Upper lobe of right lung (tissue), 1 donor: Measurements from ENCODE around the gene CD244. TPM values are rescaled to one million over a fixed set of nuclear protein-coding genes. Genes with fewer than 3 reads are reported as not detected.

Source experiments
- ATAC-seq: fragments of 200-7000 bp; cut with Tn5 transposase; one replicate; pipeline ENCODE4 v1.9.1; 2020; ENCODE audit warnings: mild to moderate bottlenecking, moderate library complexity
- DNase-seq: peaks from one replicate; pipeline ENCODE4 v3.0.0-alpha.2; 2020
- H3K27ac ChIP-seq: fragments of 200-600 bp; one replicate; pipeline ENCODE4 v1.8.0; 2022
- H3K27me3 ChIP-seq: fragments of 200-600 bp; one replicate; pipeline ENCODE4 v1.8.0; 2022; ENCODE audit warnings: mild to moderate bottlenecking
- H3K36me3 ChIP-seq: fragments of 200-600 bp; one replicate; pipeline ENCODE4 v1.8.0; 2022
- H3K4me1 ChIP-seq: fragments of 200-600 bp; one replicate; pipeline ENCODE4 v1.8.0; 2022
- H3K4me3 ChIP-seq: fragments of 200-600 bp; one replicate; pipeline ENCODE4 v1.8.0; 2022; ENCODE audit warnings: mild to moderate bottlenecking
- H3K9me3 ChIP-seq: fragments of 200-600 bp; one replicate; pipeline ENCODE4 v1.8.0; 2022
- CTCF ChIP-seq: fragments of 200-600 bp; IDR thresholded peaks from one replicate; pipeline ENCODE4 v1.8.0; 2022; ENCODE audit warnings: antibody characterized with exemption
- intact Hi-C: fragments of 100-400 bp; cut with DNase I; formaldehyde crosslinking; loops from one replicate; pipeline ENCODE4 v1.11.0; 2022
- total RNA-seq: library from RNA; stranded (reverse); fragmentation: NEBNext Ultra II Directional; extraction: Animal tissue kit (Norgen Biotek cat#: 25700); gene quantifications from one replicate; pipeline ENCODE4 v1.2.1, GENCODE V29; 2021
- donor health status: DM: no; HTN: yes; CAD: no; lungs with severe emphysema.

The CD244 gene
- total RNA-seq, 1 donor from 2014 or later = 3.0 TPM

- no peak for TF ChIP-seq CTCF
- no peaks in the 10 kb centered on the region for H3K9me3 ChIP-seq
- H3K4me1 ChIP-seq = no peaks in the 10 kb centered on the region
- intact Hi-C loops = no loop called here
- H3K27ac ChIP-seq = no peak overlapping the region
- H3K36me3 ChIP-seq = no peaks in the 10 kb centered on the region
- ATAC-seq (no peak), DNase-seq (no peak)
- no peak overlapping the region for H3K4me3 ChIP-seq
- H3K27me3 ChIP-seq = no peaks in the 10 kb centered on the region
These were observed 48.4 kb downstream of the CD244 start for GRCh38 chr1:160814316-160814715.

GRCh38 chr1:160813215-160813614 is 49.5 kb downstream of the CD244 start:
- no peak overlapping the region for H3K4me3 ChIP-seq
- ATAC-seq = peak; percentile 43
- no peak for DNase-seq
- H3K4me1 ChIP-seq = no peaks in the 10 kb centered on the region
- TF ChIP-seq CTCF = no peak
- H3K27ac ChIP-seq = no peak overlapping the region
- H3K9me3 ChIP-seq = no peaks in the 10 kb centered on the region
- no peaks in the 10 kb centered on the region for H3K36me3 ChIP-seq
- intact Hi-C loops = no loop called here
- H3K27me3 ChIP-seq = no peaks in the 10 kb centered on the region

- TF ChIP-seq CTCF = no peak
- no peak for ATAC-seq
- intact Hi-C loops = no loop called here
- Histone ChIP-seq H3K9me3 (peaks cover 4% of the 10 kb centered on the region), H3K27ac (no peak overlapping the region), H3K4me1 (no peaks in the 10 kb centered on the region), H3K27me3 (no peaks in the 10 kb centered on the region), H3K4me3 (no peak overlapping the region), H3K36me3 (no peaks in the 10 kb centered on the region)
- DNase-seq = no peak
These were observed 51.5 kb downstream of the CD244 start for GRCh38 chr1:160811147-160811546.

GRCh38 chr1:160810486-160810885 is 52.2 kb downstream of the CD244 start:
- Histone ChIP-seq H3K4me3 (no peak overlapping the region), H3K27ac (no peak overlapping the region), H3K36me3 (no peaks in the 10 kb centered on the region), H3K27me3 (no peaks in the 10 kb centered on the region), H3K9me3 (peaks cover 4% of the 10 kb centered on the region), H3K4me1 (no peaks in the 10 kb centered on the region)
- no peak for DNase-seq
- no peak for TF ChIP-seq CTCF
- no peak for ATAC-seq
- intact Hi-C loops = no loop called here

GRCh38 chr1:160808289-160808688 is 54.4 kb downstream of the CD244 start:
- no peaks in the 10 kb centered on the region for H3K4me1 ChIP-seq
- peaks cover 4% of the 10 kb centered on the region for H3K9me3 ChIP-seq
- no peak overlapping the region for H3K27ac ChIP-seq
- ATAC-seq (no peak), DNase-seq (no peak)
- no peaks in the 10 kb centered on the region for H3K36me3 ChIP-seq
- TF ChIP-seq CTCF = no peak
- no peaks in the 10 kb centered on the region for H3K27me3 ChIP-seq
- intact Hi-C loops = no loop called here
- H3K4me3 ChIP-seq = no peak overlapping the region

GRCh38 chr1:160807738-160808137 is 54.9 kb downstream of the CD244 start:
- no peaks in the 10 kb centered on the region for H3K27me3 ChIP-seq
- no peak overlapping the region for H3K4me3 ChIP-seq
- no peak for DNase-seq
- H3K27ac ChIP-seq = no peak overlapping the region
- no peak for ATAC-seq
- intact Hi-C loops = no loop called here
- H3K36me3 ChIP-seq = no peaks in the 10 kb centered on the region
- no peaks in the 10 kb centered on the region for H3K4me1 ChIP-seq
- no peak for TF ChIP-seq CTCF
- peaks cover 4% of the 10 kb centered on the region for H3K9me3 ChIP-seq
